ENCODE results near the gene PSIP1.

The PSIP1 gene

DNA sequence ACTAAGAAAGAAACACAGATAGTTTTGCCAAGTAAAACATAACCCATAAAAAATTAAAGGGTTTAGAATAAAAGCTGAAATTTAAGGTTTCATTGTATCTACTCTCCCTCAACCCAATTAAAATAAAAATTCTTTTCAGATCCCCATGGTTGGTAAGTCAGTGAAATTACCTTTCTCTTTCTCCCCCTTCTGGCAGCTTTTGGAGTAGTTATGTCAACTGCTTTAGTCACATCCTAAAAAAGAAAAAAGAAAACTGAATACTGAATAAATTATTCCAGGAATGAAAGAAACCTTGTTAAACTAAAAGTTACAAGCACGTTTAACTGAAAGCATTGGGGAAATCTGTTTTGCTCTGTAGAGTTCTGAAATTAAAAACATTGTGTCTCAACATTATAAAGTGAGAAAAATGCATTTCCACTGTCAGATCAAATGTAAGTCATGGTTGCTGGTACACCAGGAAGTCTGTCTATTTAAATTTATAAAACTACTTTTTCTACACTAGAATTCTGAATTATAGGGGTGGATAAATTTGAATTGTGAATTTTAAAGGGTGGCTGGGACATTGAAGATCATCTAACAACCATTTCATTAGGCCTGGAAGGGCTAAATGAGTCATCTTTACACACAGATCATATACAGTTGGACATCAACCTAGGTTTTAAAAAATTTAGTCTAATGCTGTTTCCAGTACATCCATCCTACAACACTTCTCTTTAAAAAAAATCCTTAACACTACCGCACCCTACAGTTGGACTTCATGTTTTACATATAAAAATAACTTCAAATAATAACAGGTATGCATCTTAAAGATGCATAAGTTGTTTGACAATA, 24.7 kb downstream of the PSIP1 start:
- H3K4me3 ChIP-seq (ENCODE audit: low read length): no peak overlapping the region
- DNase-seq (ENCODE audit: low read depth): peak; percentile 24
- TF ChIP-seq, protein P1, sequence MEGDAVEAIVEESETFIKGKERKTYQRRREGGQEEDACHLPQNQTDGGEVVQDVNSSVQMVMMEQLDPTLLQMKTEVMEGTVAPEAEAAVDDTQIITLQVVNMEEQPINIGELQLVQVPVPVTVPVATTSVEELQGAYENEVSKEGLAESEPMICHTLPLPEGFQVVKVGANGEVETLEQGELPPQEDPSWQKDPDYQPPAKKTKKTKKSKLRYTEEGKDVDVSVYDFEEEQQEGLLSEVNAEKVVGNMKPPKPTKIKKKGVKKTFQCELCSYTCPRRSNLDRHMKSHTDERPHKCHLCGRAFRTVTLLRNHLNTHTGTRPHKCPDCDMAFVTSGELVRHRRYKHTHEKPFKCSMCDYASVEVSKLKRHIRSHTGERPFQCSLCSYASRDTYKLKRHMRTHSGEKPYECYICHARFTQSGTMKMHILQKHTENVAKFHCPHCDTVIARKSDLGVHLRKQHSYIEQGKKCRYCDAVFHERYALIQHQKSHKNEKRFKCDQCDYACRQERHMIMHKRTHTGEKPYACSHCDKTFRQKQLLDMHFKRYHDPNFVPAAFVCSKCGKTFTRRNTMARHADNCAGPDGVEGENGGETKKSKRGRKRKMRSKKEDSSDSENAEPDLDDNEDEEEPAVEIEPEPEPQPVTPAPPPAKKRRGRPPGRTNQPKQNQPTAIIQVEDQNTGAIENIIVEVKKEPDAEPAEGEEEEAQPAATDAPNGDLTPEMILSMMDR (IDR thresholded peaks at IDR 0.05; ENCODE audit: insufficient read depth, low read depth, low read length, missing control alignments): peak; percentile 52

DNA sequence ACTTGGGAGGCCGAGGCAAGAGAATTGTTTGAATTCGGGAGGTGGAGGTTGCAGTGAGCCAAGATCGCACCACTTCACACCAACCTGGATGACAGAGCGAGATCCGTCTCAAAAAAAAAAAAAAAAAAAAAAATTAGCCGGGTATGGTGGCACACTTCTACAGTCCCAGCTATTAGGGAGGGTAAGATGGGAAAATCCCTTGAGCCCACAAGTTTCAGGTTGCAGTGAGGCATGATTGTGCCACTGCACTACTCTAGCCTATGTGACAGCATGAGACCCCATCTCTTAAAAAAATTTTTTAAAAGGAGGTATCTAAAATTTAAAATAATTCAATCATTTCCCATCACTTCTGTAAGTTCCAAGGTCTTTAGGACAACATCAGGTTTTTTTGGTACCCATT, 26.0 kb downstream of the PSIP1 start:
- TF ChIP-seq, protein P1 (IDR thresholded peaks at IDR 0.05; ENCODE audit: insufficient read depth, low read depth, low read length, missing control alignments): no peak
- DNase-seq (ENCODE audit: low read depth): no peak
- no peak overlapping the region for H3K4me3 ChIP-seq (ENCODE audit: low read length)

DNA sequence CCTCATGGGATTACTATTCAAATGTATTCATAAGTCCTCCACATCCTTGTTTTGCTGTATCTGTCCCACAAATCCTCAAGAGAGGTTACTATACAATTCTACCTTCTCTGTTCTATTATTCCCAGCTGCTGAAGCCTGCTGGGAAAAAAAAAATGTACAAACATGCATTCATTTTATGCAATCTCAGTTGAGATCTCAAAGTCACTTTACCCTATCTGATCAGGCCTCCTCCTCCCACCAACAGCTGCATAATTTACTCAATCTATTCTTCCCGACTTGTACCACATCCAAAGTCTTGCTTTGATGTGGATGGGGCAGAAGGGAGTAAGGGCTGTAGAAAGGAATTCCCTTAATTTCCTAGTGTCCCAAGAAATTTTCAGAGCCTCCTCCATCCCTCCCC, 28.6 kb downstream of the PSIP1 start:
- TF ChIP-seq, protein P1 (IDR thresholded peaks at IDR 0.05; ENCODE audit: insufficient read depth, low read depth, low read length, missing control alignments): no peak
- DNase-seq (ENCODE audit: low read depth): no peak
- H3K4me3 ChIP-seq (ENCODE audit: low read length): no peak overlapping the region

DNA sequence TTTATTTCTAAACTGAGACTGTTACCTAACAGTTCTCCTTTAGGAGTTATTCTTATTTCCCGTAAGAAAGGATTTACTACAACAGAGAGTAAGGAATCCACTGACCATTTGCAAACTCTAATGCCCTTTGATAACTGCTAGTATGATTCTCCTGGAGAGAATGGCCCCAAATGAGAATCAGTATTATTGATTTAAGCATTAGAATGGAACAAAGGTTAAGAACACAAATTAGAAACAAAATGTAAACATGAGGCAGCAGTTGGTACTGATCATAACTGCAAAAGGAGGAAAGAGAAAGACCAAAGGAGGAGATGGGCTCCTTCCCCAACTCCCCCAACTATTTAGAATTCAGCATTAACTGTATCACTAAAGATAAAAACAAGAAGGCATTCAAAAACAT, 30.7 kb downstream of the PSIP1 start:
- no peak for DNase-seq (ENCODE audit: low read depth)
- no peak overlapping the region for H3K4me3 ChIP-seq (ENCODE audit: low read length)
- TF ChIP-seq, protein P1 (IDR thresholded peaks at IDR 0.05; ENCODE audit: insufficient read depth, low read depth, low read length, missing control alignments): no peak

DNA sequence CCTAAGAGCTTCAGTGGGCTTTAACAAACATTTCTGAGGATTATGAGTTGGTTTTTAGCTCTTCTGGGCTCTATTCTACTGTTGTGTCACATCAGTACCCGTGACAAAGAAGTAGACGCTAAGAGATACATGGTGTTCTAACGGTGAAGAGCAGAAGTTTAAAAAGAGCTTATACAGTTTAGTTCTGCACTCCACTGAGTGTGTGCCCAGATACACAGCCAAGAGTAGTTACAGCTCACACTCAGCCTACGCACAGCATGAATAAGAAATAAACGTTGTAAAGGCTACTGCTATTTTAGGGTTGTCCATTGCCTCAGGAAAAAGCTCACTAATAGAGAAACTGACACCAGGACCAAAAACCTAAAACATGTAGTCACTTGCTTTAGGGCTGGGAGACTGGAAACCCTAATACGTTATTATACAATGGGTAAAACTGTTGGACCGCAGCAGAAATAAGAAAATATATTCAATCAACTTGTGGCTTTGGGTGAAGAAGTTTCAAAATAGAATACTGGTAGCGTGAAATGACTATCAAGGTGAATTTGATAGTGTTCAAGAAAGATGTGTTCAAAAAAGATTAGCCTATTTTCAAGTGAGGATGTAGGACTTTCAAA, 34.7 kb downstream of the PSIP1 start:
- no peak for DNase-seq (ENCODE audit: low read depth)
- TF ChIP-seq, protein P1 (IDR thresholded peaks at IDR 0.05; ENCODE audit: insufficient read depth, low read depth, low read length, missing control alignments): no peak

DNA sequence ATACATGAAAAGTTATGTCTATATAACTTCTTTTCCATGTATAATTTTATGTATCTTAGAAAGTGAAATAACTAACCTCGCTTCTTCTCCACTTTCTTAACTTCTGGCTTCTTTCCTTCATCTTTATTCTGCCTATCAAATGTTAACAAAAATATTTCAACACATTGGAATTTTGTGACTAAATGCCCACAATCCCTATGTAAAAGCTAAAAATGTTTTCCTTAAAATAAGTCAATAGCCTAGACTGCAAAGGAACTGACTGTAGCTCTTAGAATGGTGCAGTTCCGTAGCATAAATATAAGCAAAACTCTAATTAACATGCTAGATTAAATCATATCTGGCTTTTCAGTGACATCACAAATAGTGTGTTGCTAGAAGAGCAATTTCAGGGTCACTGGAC, 40.9 kb downstream of the PSIP1 start:
- H3K4me3 ChIP-seq (ENCODE audit: low read length): no peak overlapping the region
- TF ChIP-seq, protein P1 (IDR thresholded peaks at IDR 0.05; ENCODE audit: insufficient read depth, low read depth, low read length, missing control alignments): no peak
- no peak for DNase-seq (ENCODE audit: low read depth)

More for the DNA sequence above, 34.7 kb downstream of the PSIP1 start:
- no peak overlapping the region for H3K4me3 ChIP-seq (ENCODE audit: low read length)

Data from epithelial cell of esophagus (primary cell).